C1 segment of cervical spinal cord (tissue), 14 donors: ENCODE measurements around the gene NOS1.

ENCODE experiments used
- DNase-seq, 14 donors: peaks; one replicate each; lab custom pipeline; 2025; lab: John Stamatoyannopoulos, UW

The NOS1 gene

GRCh38 chr12:117178301-117178700, 183.1 kb downstream of the NOS1 start:
- DNase-seq, result no peak

- DNase-seq, result no peak
Measured at GRCh38 chr12:117172168-117172567, 189.3 kb downstream of the NOS1 start.

GRCh38 chr12:117171499-117172162, 189.8 kb downstream of the NOS1 start:
- DNase-seq, result no peak

GRCh38 chr12:117169548-117169947, 191.9 kb downstream of the NOS1 start:
- DNase-seq, result no peak

GRCh38 chr12:117168976-117169375, 192.4 kb downstream of the NOS1 start:
- DNase-seq, result no peak

- no peak for DNase-seq
Measured at GRCh38 chr12:117167769-117168168, 193.7 kb downstream of the NOS1 start.

- no peak for DNase-seq
Measured at GRCh38 chr12:117166107-117166506, 195.3 kb downstream of the NOS1 start.

GRCh38 chr12:117165342-117165741, 196.1 kb downstream of the NOS1 start:
- DNase-seq, result peak in 1 of 14 donors; percentile 90

- no peak for DNase-seq
Measured at GRCh38 chr12:117162633-117163032, 198.8 kb downstream of the NOS1 start.

GRCh38 chr12:117162167-117162539, 199.3 kb downstream of the NOS1 start:
- DNase-seq, result no peak

- DNase-seq, result peak in 1 of 14 donors; percentile 18
Measured at GRCh38 chr12:117161460-117162166, 199.8 kb downstream of the NOS1 start.

GRCh38 chr12:117159674-117160073, 201.8 kb downstream of the NOS1 start:
- no peak for DNase-seq

- DNase-seq, result no peak
Measured at GRCh38 chr12:117158911-117159553, 202.4 kb downstream of the NOS1 start.
